Smooth muscle cell (in vitro differentiated cells): ENCODE data around the gene MS4A10. TPM values are rescaled to one million over a fixed set of nuclear protein-coding genes. Genes with fewer than 3 reads are reported as not detected.
"Not testable (repeated sequence)": the region's sequence is repeated elsewhere in the genome, so short reads cannot be mapped to it uniquely, and the experiment has no call there.

Experiments
- DNase-seq: peaks from one replicate; lab custom pipeline; 2025; ENCODE audit not compliant: unreplicated experiment; lab: John Stamatoyannopoulos, UW
- H2AFZ ChIP-seq: fragments of 200-600 bp; sonication (generic); 2 replicates; pipeline ENCODE4 v1.6.0; 2016; ENCODE audit warnings: antibody characterized with exemption, low read depth, mild to moderate bottlenecking
- H3F3A ChIP-seq: fragments of 200-600 bp; sonication (generic); 2 replicates; pipeline ENCODE4 v1.6.0; 2017; ENCODE audit warnings: antibody characterized with exemption, low read depth
- H3K27ac ChIP-seq: fragments of 200-600 bp; sonication (generic); 2 replicates; pipeline ENCODE4 v1.5.1; 2016; ENCODE audit warnings: low read depth, mild to moderate bottlenecking
- H3K27me3 ChIP-seq: fragments of 200-600 bp; sonication (generic); 2 replicates; pipeline ENCODE4 v1.6.1; 2016; ENCODE audit warnings: low read depth, mild to moderate bottlenecking
- H3K36me3 ChIP-seq: fragments of 200-600 bp; sonication (generic); 2 replicates; pipeline ENCODE4 v1.5.1; 2016; ENCODE audit warnings: low read depth
- H3K4me1 ChIP-seq: fragments of 200-600 bp; sonication (generic); 2 replicates; pipeline ENCODE4 v1.5.1; 2016; ENCODE audit warnings: low read depth
- H3K4me2 ChIP-seq: fragments of 200-600 bp; sonication (generic); 2 replicates; pipeline ENCODE4 v1.6.0; 2016; ENCODE audit warnings: mild to moderate bottlenecking
- H3K4me3 ChIP-seq: fragments of 200-600 bp; sonication (generic); 2 replicates; pipeline ENCODE4 v1.5.1; 2016; ENCODE audit warnings: mild to moderate bottlenecking
- H3K79me2 ChIP-seq: fragments of 200-600 bp; sonication (generic); 2 replicates; pipeline ENCODE4 v1.6.0; 2016; ENCODE audit warnings: low read depth, mild to moderate bottlenecking
- H3K9ac ChIP-seq: fragments of 200-600 bp; sonication (generic); 2 replicates; pipeline ENCODE4 v1.6.0; 2016; ENCODE audit warnings: low read depth
- H3K9me3 ChIP-seq: fragments of 200-600 bp; sonication (generic); replicated peaks from 2 replicates; pipeline ENCODE4 v1.5.1; 2016; ENCODE audit warnings: low read depth
- H4K20me1 ChIP-seq: fragments of 200-600 bp; sonication (generic); 2 replicates; pipeline ENCODE4 v1.6.0; 2016; ENCODE audit warnings: low read depth
- WGBS: methylation state at CpG from one replicate; pipeline ENCODE4 v1.1.7; 2016; ENCODE audit warnings: low lambda C conversion rate; 5-methylcytosine and 5-hydroxymethylcytosine counted together
- polyA plus RNA-seq: library from polyadenylated mRNA; unstranded; fragments of >200 nt; fragmentation: Nextera tagmentation; extraction: Ambion mirVana; gene quantifications from 2 replicates; pipeline ENCODE4 v1.2.1, GENCODE V29; 2016
- total RNA-seq: library from RNA; depleted of rRNA; stranded (reverse); fragments of >200 nt; gene quantifications from 2 replicates; pipeline ENCODE4 v1.2.3, GENCODE V29; 2014
- TF ChIP-seq, protein P1 (sequence below): fragments of 200-600 bp; sonication (generic); IDR thresholded peaks from 2 replicates; pipeline ENCODE4 v1.5.1; 2017; ENCODE audit warnings: borderline replicate concordance, mild to moderate bottlenecking, antibody characterized with exemption; ENCODE audit not compliant: insufficient read depth, poor library complexity, severe bottlenecking

Gene MS4A10
- total and polyA plus RNA-seq, 2 experiments from 2014 or later: not detected

DNA sequence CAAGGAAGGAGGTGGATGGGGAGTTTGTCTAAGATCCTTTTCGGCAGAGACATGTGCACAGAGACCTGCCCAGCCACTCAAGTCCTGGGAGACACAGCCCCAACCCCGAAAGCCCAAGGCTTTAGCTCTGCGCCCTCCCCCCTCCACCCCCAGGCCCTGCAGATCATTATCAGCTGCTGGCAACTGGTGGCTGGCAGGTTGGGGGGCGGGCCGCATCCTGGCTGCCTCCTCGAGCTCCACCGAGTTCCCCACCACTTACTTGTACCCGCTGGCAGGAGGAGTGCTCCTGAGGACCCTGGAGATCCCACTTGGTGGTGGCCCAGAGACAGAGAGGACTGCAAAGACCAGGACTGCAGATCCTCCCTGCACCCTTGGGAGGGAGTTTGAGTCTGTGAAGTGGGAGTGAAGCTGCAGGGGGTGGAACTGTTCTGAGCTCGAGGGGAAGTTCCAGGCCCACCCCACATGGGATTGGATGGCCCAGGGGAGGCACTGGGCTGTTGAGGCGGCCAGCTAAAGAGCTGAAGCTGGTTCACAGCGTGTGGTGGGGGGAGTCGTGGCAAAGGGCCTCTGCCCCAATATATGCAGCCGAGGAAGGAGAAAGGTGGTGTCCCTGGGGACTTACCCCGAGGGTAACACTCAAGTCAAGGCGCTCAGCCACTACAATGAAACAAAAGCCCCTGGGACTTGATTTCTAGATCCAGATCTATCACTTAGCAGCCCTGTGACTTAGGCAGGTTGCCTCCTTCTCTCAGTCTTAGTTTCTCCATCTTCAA, 36.9 kb downstream of the MS4A10 start:
- Histone ChIP-seq H4K20me1 (no peaks in the 10 kb centered on the region), H3K36me3 (no peaks in the 10 kb centered on the region), H3K79me2 (no peaks in the 10 kb centered on the region), H2AFZ (no peak overlapping the region), H3K9ac (no peak overlapping the region), H3F3A (no peaks in the 10 kb centered on the region), H3K4me3 (no peak overlapping the region), H3K4me2 (no peak overlapping the region), H3K4me1 (no peaks in the 10 kb centered on the region), H3K27me3 (no peaks in the 10 kb centered on the region), H3K27ac (no peak overlapping the region), H3K9me3 (peaks cover under 1% of the 10 kb centered on the region)
- TF ChIP-seq, protein P1, sequence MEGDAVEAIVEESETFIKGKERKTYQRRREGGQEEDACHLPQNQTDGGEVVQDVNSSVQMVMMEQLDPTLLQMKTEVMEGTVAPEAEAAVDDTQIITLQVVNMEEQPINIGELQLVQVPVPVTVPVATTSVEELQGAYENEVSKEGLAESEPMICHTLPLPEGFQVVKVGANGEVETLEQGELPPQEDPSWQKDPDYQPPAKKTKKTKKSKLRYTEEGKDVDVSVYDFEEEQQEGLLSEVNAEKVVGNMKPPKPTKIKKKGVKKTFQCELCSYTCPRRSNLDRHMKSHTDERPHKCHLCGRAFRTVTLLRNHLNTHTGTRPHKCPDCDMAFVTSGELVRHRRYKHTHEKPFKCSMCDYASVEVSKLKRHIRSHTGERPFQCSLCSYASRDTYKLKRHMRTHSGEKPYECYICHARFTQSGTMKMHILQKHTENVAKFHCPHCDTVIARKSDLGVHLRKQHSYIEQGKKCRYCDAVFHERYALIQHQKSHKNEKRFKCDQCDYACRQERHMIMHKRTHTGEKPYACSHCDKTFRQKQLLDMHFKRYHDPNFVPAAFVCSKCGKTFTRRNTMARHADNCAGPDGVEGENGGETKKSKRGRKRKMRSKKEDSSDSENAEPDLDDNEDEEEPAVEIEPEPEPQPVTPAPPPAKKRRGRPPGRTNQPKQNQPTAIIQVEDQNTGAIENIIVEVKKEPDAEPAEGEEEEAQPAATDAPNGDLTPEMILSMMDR: no peak
- no peak for DNase-seq
- 81% methylated on average over 12 of the region's 15 CpGs for WGBS

DNA sequence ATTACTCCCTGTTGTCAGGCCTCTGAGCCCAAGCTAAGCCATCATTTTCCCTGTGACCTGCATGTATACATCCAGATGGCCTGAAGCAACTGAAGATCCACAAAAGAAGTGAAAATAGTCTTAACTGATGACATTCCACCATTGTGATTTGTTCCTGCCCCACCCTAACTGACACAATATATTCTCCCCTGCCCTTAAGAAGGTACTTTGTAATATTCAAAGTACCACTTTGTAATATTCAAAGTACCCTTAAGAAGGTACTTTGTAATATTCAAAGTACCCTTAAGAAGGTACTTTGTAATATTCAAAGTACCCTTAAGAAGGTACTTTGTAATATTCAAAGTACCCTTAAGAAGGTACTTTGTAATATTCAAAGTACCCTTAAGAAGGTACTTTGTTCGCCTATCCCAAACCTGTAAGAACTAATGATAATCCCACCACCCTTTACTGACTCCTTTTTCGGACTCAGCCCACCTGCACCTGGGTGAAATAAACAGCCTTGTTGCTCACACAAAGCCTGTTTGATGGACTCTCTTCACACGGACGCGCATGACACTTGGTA, 38.7 kb downstream of the MS4A10 start:
- DNase-seq, H3K36me3 ChIP-seq, H3K4me3 ChIP-seq, H3K27ac ChIP-seq, H3K79me2 ChIP-seq, H3F3A ChIP-seq, H3K4me2 ChIP-seq, H3K9me3 ChIP-seq, H3K9ac ChIP-seq, H4K20me1 ChIP-seq, H2AFZ ChIP-seq, H3K4me1 ChIP-seq, H3K27me3 ChIP-seq: not testable (repeated sequence)
- WGBS: 90% methylated on average over 5 of the region's 5 CpGs

DNA sequence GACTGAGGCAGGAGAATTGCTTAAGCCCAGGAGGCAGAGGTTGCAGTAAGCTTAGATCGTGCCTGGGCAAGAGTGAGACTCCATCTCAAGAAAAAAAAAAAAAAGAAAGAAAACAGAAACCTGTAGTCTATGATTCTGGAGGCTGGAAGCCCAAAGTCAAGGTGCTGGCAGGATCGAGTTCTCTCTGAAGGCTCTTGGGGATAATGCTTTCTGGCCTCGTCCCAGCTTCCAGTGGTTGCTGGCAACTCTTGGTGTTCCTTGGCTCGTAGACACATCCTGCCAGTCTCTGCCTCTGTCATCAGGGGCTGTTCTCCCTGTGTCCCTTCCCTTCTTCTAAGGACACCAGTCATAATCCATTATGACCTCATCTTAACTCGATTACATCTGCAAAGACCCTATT, 40.0 kb downstream of the MS4A10 start:
- H3K27me3 ChIP-seq: no peaks in the 10 kb centered on the region
- H3K4me3 ChIP-seq: no peak overlapping the region
- H3K27ac ChIP-seq: no peak overlapping the region
- no peak overlapping the region for H2AFZ ChIP-seq
- no peak overlapping the region for H3K9ac ChIP-seq
- H3K9me3 ChIP-seq: no peaks in the 10 kb centered on the region
- 95% methylated on average over 5 of the region's 5 CpGs for WGBS
- DNase-seq: no peak
- H3K36me3 ChIP-seq: no peaks in the 10 kb centered on the region
- H3K4me1 ChIP-seq: no peaks in the 10 kb centered on the region
- no peaks in the 10 kb centered on the region for H4K20me1 ChIP-seq
- TF ChIP-seq, protein P1: no peak
- no peaks in the 10 kb centered on the region for H3K79me2 ChIP-seq
- no peaks in the 10 kb centered on the region for H3F3A ChIP-seq
- H3K4me2 ChIP-seq: no peak overlapping the region

DNA sequence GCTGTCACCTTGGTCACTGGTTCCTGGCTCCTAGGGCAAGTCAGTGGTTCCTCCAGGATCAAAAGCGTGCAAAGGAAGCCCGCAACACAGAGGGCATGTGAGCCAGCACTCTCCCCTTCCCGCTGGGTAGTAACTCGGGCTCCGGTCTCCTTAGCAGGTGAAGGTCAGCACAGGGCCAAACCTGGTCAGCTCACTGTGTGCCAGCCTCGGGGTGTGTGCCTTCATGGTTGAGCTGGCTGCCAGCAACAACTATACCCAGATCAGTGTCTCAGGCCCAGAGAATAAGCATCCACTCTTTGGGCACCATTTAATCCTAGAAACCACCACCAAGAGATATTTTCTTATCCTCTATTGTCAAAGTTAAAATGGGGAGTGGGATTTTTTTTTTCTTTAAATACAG, 40.7 kb downstream of the MS4A10 start:
- Histone ChIP-seq H3K27me3 (no peaks in the 10 kb centered on the region), H3K9ac (no peak overlapping the region), H3K4me3 (no peak overlapping the region), H3F3A (no peaks in the 10 kb centered on the region), H3K4me2 (no peak overlapping the region), H3K36me3 (no peaks in the 10 kb centered on the region), H3K9me3 (no peaks in the 10 kb centered on the region), H2AFZ (no peak overlapping the region), H3K79me2 (no peaks in the 10 kb centered on the region), H3K4me1 (no peaks in the 10 kb centered on the region), H4K20me1 (no peaks in the 10 kb centered on the region), H3K27ac (no peak overlapping the region)
- DNase-seq: no peak
- TF ChIP-seq, protein P1: no peak
- WGBS: 71% methylated on average over 6 of the region's 6 CpGs
